Stimulated activated CD8-positive, alpha-beta memory T cell treated with anti-CD3 and anti-CD28 coated beads, Interleukin-15, amount 100 ng/mL, for 48 hours (primary cell): ENCODE data around the gene PIK3AP1.
"Not testable (repeated sequence)": the region's sequence is repeated elsewhere in the genome, so short reads cannot be mapped to it uniquely, and the experiment has no call there.

ENCODE experiments used
- DNase-seq, 2 donors: peaks; one replicate each; pipeline ENCODE4 v3.0.0-alpha.2; 2020; ENCODE audit warnings: low read depth in 2 of 2

PIK3AP1 gene, protein sequence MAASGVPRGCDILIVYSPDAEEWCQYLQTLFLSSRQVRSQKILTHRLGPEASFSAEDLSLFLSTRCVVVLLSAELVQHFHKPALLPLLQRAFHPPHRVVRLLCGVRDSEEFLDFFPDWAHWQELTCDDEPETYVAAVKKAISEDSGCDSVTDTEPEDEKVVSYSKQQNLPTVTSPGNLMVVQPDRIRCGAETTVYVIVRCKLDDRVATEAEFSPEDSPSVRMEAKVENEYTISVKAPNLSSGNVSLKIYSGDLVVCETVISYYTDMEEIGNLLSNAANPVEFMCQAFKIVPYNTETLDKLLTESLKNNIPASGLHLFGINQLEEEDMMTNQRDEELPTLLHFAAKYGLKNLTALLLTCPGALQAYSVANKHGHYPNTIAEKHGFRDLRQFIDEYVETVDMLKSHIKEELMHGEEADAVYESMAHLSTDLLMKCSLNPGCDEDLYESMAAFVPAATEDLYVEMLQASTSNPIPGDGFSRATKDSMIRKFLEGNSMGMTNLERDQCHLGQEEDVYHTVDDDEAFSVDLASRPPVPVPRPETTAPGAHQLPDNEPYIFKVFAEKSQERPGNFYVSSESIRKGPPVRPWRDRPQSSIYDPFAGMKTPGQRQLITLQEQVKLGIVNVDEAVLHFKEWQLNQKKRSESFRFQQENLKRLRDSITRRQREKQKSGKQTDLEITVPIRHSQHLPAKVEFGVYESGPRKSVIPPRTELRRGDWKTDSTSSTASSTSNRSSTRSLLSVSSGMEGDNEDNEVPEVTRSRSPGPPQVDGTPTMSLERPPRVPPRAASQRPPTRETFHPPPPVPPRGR

DNA sequence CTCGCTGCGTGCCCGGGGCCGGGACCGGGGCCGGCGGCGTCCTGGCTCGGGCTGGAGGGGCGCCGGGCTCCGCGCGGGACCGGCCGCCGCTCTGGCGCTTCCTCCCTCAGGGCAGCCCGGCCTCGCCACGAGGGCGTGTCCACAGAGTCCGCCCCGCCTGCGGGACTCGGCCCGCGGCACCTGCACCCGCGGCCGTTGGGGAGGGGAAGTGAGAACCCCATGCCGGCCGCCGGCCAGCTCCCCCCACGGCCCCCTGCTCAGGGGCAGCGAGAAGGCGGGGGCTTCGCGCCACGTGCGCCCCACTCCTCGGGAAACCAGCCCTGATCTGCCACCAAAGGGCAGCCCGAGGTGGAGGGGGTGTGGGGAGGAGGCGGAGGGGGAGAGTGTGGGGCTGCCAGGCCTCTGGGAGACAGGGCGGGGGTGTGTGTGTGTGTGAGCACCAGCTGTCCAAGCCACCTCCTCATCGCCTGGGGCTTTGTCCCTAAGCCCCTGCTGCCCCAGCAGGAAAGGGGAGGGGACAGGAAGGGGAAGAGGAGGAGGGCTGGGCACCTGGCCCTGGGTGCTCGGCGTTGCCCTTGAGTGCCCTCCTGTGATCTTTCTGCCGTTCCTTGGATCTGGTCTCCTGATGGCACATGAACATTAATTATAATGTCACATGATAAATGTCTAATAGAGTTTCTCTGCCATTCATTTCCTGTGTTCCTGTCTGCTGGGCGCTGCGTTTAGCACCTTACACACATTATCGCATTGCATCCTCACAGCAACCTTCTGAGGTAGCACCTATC, at the start of gene PIK3AP1:
TSS of gene PIK3AP1 (minus strand) at position 93 of the 785 bp plus-strand sequence. CDS start 120 bp downstream, outside the sequence.
- peak; percentile 26 to 30 for DNase-seq

DNA sequence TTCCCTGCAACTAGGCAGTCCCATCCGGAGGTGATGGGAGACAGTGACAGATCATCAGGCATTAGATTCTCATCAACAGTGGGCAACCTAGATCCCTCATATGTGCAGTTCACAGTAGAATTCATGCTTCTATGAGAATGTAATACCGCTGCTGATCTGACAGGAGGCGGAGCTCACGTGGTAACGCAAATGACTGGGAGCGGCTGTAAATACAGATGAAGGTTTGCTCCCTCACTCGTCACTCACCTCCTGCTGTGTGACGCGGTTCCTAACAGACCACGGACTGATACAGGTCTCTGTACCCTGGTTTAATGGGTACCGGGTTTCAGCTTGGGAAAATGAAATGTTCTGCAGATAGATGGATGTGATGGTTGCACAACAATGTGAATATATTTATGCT, 47.8 kb upstream of the PIK3AP1 start:
- no peak for DNase-seq

DNA sequence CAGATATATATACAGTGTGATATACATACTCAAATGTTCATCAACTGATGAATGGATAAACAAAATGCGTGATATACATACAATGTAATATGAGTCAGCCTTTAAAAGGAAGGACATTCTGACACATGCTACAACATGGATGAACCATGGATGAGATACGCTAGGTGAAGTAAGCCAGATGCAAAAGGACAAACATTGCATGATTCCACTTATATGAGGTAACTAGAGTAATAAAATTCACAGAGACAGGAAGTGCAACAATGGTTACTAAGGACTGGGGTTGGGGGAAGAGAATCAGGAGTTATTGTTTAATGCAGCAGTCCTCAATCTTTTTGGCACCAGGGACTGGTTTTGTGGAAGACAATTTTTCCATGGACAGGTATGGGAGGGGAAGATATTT, 47.3 kb upstream of the PIK3AP1 start:
- DNase-seq, result no peak

DNA sequence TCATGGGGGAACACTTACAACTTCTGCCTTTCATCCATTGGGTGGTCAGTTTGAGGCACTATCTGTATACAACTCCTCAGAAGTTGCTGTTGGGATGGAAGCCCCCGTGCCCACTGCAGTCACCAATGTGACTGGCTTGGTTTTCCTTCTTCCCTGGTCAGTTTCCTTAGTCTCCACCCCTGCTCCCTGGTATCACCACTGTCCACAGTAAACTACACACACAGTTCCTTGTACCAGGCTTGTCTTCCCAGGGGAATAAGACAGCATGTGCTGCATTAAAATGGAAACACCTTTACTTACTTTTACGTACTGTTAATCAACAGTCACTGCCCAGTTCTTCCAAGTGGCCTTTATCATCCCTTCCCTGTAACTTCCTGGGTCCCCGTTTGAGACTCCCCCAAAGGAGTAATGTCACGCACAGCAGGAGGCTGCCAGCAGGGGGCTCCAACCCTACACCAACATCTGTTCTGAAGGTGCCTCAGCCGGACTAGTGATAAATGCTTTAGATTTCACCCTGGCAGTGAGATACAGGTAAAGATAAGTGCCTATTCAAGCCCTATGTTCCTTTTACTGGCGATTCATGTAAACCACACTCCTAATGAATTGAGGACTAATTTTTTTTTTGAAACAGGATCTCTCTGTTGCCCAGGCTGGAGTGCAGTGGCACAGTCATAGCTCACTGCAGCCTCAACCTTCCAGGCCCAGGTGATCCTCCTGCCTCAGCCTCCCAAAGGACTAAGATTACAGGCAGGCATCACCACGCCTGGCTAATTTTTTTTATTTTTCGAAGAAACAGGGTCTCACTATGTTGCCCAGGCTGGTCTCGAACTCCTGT, 45.3 kb upstream of the PIK3AP1 start:
- peak; percentile 59 for DNase-seq

DNA sequence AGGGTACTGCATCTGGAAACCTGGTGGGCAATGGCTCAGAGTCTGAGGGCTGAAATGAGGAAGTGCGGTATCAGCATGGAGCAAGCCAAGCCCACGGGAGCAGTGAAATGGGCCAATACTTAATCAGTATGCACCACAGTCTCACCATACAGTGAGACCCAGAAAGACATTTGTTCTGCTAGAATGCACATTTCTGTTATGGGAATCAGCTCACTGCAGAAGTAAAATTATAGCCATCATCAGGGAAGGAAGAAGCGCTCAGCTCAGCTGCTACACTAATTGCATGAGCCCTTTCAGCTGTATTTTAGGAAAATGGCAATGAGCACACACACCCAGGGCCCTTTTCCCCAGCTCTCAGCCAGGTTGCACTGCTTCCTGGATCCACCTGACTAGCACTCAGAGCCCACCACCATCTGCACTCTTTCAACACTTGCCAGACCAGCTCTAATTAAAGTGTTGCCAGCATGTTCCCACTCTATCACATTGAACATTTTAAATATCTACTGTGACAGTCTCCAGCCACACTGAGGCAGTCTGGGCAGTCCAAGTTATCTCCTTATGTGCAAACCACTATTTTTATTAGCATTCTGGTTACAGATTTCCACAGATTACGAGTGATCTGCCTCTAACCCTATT, 44.2 kb upstream of the PIK3AP1 start:
- no peak for DNase-seq

DNA sequence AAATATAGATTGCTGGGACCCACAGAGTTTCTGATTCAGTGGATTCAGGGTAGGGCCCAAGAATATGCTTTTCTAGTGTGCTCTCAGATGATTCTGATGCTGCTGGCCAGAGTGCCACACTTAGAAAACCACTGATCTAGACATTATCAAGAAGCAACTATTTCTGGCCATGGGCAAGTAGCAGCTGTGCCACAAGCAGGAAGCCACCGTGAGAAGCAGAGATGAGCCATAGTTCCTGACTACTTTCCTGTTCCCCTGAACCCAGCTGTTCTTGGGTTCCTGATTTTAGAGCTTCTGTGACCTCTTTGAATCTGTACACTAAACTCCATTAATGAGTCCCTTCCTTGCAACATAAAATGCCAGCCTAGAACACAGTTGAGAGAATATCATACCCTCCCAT, 38.1 kb upstream of the PIK3AP1 start:
- DNase-seq, result no peak

DNA sequence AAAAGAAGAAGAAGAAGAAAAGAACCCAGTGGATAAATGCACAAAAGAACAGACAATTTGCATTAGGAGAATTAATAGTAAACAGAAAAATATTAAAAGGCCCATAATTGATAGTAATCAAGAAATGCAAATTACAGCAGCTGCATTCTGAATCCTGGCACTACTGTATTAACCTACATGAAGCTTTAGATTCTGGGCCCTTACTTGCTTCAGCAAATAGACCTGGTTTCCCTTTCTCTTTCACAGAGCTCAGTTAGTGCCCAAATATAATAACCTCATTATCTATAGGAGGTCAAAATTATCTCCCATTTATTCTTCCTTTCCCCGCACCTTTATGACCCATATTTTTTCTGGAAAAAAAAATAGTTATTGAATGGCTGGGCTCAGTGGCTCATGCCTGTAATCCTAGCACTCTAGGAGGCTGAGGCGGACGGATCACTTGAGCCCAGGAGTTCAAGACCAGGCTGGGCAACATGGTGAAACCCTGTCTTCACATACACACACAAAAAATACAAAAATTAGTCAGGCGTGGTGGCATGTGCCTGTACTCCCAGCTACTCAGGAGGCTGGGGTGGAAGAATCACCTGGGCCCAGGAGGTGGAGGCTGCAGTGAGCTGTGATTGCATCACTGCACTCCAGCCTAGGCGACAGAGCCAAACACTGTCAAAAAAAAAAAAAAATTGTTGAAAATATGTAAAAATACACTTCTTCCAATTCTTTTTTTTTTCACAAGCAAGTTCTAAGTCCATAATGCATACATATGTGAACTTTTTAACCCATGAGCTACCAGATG, 36.0 kb upstream of the PIK3AP1 start:
- no peak for DNase-seq

DNA sequence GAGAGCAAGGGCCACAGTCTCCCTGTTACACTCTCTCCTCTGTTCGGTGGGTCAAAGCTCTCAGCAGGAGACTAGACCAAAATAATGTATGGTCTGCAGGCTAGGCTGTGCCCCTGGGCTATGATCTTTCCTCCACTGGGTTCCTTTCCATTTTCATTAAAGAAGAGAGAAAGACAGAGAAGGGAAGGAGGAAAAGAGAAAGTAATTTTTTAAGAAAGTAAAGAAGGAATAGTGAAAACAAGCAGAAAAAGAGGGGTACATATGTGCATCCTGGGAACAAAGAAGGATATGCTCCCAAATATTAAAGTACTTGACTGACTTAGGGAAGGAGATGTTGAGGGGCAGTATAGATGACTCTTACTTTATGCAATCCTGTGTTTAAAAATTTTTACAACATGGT, 33.6 kb upstream of the PIK3AP1 start:
- no peak for DNase-seq

DNA sequence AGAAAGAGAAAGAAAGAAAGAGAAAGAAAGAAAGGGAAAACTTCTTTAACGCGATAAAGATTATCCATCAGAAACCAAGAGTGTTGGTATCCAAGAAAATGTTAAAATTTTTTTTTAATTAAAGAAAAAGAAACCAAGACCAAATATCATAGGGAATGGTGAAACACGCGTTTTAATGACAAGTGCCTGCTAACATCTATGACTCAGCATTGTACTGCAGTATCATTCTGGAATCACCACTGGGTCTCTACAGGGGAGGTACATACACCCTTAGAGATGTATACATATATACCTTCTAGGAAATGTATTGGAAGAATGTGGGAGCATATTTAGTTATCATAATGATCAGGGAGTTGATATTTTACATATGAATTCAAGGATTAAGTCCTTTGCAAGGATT, 32.1 kb upstream of the PIK3AP1 start:
- DNase-seq, result no peak

DNA sequence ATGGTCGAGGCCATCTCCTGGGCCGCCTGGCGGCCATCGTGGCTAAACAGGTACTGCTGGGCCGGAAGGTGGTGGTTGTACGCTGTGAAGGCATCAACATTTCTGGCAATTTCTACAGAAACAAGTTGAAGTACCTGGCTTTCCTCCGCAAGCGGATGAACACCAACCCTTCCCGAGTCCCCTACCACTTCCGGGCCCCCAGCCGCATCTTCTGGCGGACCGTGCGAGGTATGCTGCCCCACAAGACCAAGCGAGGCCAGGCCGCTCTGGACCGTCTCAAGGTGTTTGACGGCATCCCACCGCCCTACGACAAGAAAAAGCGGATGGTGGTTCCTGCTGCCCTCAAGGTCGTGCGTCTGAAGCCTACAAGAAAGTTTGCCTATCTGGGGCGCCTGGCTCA, 30.0 kb upstream of the PIK3AP1 start:
- not testable (repeated sequence) for DNase-seq

DNA sequence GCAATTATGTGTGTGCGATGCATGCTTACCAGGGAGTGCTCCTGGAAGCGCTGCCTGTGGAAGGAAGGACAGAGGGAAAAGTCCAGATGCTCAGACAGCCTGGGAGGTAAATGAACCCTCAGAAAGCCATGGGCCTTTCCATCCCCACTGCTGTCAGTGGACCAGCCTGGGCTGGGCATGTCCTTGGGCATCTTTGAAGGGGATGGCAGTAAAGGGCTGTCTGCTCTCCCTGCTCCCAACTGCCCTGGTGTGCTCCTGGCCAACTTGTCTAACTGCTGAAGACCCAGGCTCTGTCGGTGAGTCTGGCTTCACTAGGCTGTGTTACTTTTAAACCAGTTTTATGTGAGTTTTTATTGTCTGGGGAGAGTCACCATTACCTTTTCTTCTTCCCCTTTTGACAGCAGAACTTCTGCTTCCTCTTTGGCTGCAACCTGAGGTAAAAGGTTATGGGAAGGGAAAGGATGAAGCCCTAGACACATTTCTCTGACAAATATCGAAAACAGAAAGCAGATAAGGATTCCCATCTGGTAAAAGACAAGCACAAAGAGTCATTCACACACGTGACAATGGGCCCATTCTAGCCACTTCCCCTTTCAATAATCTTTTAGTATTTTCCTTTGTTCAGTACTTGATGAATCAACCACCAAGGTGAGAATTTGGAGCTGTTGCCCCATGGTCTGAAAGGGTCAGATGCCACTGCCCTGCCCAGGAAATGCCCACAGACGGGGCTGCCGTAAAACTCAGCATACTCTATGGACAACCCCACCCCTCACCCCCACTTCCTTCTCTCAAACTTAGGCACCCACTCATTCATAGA, 27.6 kb upstream of the PIK3AP1 start:
- no peak for DNase-seq

DNA sequence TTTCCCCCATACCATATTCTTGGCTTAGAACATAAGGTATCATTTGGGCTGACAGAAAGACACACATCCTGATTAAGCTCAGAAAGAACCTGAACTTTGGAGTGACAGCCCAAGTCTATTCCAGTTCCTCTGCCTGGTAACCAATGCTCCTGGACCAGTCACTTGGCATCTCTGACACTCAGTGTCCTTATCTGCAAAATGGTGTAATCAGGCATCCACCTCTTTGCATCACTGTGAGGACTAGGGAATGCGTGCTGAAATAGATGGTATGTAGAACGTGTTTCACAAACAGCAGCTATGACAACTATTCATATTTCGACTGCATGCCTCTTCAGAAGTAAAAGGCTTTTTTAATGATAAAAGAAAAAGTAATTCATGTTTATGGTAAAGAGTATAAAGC, 26.2 kb upstream of the PIK3AP1 start:
- DNase-seq, result no peak

DNA sequence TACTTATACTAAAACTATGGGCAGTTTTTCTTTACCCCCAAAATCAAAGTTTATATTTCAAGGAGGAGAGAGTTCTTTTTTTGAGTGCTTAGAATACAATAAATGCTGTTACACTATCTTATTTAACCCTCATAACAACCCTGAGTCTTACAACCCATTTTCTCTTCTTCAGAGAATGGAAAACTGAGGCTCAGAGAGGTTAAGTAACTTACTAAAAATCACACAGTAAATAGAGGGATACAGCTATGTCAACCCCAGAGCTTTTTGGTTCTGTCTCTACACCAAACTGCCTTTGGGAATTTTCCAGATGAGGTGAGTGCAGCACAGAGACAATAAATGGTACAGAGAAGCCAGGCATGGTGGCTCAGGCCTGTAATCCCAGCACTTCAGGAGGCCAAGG, 25.6 kb upstream of the PIK3AP1 start:
- DNase-seq, result no peak

DNA sequence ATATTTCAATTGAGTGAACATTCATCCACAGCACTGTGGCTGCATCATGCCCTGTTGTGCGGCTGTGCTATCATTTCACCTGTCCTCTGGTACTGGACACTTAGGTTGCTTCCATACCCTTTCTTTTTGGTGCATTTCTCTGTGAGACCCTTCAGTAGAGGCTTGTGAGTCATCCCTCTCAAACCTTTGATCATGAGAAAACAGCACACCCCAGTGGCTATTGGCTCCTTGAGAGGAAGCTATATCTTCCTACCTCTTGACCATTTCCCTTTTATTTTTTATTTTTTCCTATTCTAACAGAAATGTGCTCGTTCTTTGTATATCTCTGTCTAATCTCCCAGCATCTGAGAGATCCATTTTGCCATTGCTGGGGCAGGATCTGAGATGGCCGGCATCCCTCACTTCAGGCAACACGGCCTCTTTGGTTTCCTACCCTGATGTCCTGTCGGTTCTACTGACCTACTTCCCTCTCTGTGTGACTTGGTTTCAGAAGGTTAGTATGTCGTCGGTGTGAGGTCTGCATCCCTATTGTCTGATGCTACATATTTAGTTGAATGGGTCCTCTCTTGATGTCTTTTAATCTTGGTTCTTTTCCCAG, 23.8 kb upstream of the PIK3AP1 start:
- DNase-seq, result no peak

DNA sequence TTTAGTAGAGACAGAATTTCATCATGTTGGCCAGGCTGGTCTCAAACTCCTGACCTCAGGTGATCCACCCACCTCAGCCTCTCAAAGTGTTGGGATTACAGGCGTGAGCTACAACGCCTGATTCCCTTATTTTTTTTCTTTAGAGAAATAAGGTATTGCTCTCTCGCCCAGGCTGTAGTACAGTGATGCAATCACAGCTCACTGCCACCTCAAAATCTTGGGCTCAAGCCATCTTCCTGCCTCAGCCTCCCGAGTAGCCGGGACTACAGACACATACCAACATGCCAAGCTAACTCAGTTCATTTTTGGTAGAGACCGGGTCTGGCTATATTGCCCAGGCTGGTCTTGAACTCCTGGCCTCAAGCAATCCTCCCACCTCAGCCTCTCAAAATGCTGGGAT, 21.2 kb upstream of the PIK3AP1 start:
- not testable (repeated sequence) for DNase-seq

DNA sequence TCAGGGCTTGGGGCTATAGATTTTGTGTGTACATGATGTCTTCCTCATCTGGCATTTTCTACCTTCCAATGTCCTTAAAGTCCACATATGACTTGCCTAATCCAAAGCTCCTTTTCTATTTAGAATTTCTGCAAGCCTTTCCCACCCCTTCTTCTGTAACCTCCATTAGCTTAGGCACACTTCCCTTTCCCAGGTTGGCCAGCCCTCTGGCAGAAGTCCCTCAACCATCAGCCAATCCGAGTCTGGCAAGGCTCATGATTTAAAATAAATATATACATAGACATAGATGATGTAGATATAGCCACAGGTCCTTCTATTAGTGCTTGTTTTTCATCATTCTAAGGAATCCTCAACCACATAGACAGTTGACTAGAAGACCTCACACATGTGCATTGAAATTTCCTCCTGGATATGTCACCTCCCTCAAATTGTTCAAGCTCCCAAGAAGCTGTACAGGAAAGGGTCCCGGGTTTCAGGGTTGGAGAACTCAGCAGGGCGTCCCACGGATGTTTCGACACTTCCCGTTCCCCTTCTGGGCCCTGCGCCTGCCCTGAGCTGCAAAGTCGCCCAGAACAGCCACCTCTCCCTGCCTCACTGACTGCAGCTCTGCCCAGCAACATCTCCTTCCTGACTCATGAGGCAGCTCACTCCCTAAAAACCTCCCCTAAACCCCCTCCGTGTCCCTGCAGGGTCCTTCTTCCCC, 20.4 kb upstream of the PIK3AP1 start:
- no peak for DNase-seq

DNA sequence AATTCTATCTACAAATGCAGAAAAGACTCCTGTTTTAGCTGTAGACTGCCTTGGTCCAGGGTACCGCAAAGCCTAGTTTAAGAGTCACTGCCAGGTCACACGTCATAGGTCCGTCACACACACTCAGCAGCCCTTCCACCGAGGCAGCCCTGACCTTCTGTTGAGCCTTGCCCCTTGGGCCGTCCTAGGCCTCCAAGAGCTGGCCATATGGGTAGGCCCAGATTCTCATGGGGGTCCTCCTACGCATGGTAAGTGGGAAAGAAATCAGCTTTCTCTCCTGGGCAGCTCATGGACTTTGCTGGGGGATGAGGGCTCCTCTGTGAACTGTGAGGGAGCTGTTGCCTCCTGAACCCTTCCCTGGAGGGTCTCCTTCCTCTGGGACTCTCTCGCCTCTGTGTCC, 19.8 kb upstream of the PIK3AP1 start:
- DNase-seq, result no peak

DNA sequence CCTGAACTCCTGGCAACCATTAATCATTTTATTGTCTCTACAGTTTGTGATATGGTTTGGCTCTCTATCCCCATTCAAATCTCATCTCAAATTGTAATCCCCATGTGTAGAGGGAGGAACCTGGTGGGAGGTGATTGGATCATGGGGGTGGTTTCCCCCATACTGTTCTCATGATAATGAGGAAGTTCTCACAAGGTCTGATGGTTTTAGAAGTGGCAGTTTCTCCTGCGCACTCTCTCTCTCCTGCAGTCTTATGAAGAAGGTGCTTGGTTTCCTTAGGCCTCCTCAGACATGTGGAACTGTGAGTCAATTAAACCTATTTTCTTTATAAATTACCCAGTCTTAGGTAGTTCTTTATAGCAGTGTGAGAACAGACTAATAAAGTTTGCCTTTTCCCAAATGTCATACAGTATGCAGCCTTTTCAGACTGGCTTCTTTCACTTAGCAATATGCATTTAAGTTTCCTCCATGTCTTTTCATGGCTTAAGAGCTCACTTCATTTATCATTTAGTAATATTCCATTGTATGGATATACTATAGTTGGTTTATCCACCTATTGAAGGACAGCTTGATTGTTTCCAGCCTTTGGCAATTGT, 17.1 kb upstream of the PIK3AP1 start:
- DNase-seq, result not testable (repeated sequence)
